KMS-11 (cell line): ENCODE measurements around the gene MED13L.
A peak's percentile ranks its signal among the peaks of the same experiment; 100 is the strongest.

ENCODE experiments used
- H2AFZ ChIP-seq: fragments of 200-600 bp; sonication (generic); 2 replicates; pipeline ENCODE4 v1.6.1; 2016; ENCODE audit warnings: antibody characterized with exemption, mixed run types, low read depth
- H3K27ac ChIP-seq: fragments of 200-600 bp; sonication (generic); 2 replicates; pipeline ENCODE4 v1.6.1; 2016; ENCODE audit warnings: mild to moderate bottlenecking, mixed run types
- H3K27me3 ChIP-seq: fragments of 200-600 bp; sonication (generic); 2 replicates; pipeline ENCODE4 v1.6.1; 2017; ENCODE audit warnings: mild to moderate bottlenecking, low read depth, mixed run types, moderate library complexity; ENCODE audit not compliant: insufficient read depth
- H3K36me3 ChIP-seq: fragments of 200-600 bp; sonication (generic); 2 replicates; pipeline ENCODE4 v1.6.1; 2017; ENCODE audit warnings: mild to moderate bottlenecking, mixed run types; ENCODE audit not compliant: insufficient read depth
- H3K4me1 ChIP-seq: fragments of 200-600 bp; sonication (generic); 2 replicates; pipeline ENCODE4 v1.6.1; 2016; ENCODE audit warnings: mild to moderate bottlenecking, low read depth, mixed run types; ENCODE audit not compliant: poor library complexity, severe bottlenecking
- H3K4me2 ChIP-seq: fragments of 200-600 bp; sonication (generic); 2 replicates; pipeline ENCODE4 v1.7.0; 2016; ENCODE audit warnings: mild to moderate bottlenecking, mixed run types
- H3K4me3 ChIP-seq: fragments of 200-600 bp; sonication (generic); IDR thresholded peaks from 2 replicates; pipeline ENCODE4 v1.6.1; 2017; ENCODE audit warnings: low read depth, low read length, mixed read lengths; ENCODE audit not compliant: insufficient read depth
- H3K79me2 ChIP-seq: fragments of 200-600 bp; sonication (generic); 2 replicates; pipeline ENCODE4 v1.6.1; 2016; ENCODE audit warnings: low read depth, mixed run types; ENCODE audit not compliant: insufficient read depth
- H3K9ac ChIP-seq: fragments of 200-600 bp; sonication (generic); 2 replicates; pipeline ENCODE4 v1.6.1; 2016; ENCODE audit warnings: mild to moderate bottlenecking, mixed run types
- H4K20me1 ChIP-seq: fragments of 200-600 bp; sonication (generic); 2 replicates; pipeline ENCODE4 v1.6.1; 2016; ENCODE audit warnings: mild to moderate bottlenecking, mixed run types; ENCODE audit not compliant: insufficient read depth
- TF ChIP-seq, protein P1 (sequence below): fragments of 200-600 bp; sonication (generic); conservative IDR thresholded peaks from 2 replicates; pipeline ENCODE4 v1.6.1; 2017; ENCODE audit warnings: low read depth, mild to moderate bottlenecking, antibody characterized with exemption, low read length, moderate library complexity, mixed read lengths

Gene MED13L

DNA sequence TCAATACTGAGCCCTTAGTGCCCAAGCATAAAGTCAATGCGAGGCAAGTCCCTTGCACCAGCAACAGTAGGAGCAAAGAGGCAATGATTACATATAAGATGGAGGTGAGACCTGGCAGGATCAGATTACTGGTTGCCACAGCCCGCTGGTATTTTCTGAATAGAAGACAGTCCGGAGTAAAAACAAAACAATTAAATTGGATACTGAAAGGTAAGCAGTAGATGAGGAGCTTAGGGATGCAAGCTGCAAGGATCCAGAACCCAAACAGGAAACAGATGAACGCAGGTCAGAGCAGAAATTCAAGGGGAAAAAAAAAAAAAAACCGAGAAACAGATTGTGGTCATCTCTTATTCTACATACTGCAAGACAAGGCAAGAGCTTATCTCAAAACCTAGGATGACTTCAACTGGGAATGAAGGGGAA is 119.6 kb downstream of the MED13L start:
- TF ChIP-seq, protein P1, sequence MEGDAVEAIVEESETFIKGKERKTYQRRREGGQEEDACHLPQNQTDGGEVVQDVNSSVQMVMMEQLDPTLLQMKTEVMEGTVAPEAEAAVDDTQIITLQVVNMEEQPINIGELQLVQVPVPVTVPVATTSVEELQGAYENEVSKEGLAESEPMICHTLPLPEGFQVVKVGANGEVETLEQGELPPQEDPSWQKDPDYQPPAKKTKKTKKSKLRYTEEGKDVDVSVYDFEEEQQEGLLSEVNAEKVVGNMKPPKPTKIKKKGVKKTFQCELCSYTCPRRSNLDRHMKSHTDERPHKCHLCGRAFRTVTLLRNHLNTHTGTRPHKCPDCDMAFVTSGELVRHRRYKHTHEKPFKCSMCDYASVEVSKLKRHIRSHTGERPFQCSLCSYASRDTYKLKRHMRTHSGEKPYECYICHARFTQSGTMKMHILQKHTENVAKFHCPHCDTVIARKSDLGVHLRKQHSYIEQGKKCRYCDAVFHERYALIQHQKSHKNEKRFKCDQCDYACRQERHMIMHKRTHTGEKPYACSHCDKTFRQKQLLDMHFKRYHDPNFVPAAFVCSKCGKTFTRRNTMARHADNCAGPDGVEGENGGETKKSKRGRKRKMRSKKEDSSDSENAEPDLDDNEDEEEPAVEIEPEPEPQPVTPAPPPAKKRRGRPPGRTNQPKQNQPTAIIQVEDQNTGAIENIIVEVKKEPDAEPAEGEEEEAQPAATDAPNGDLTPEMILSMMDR = no peak
- peaks cover 83% of the 10 kb centered on the region for H3K4me1 ChIP-seq
- H3K79me2 ChIP-seq = peaks cover 98% of the 10 kb centered on the region
- H3K4me3 ChIP-seq = no peak overlapping the region
- no peak overlapping the region for H3K9ac ChIP-seq
- H3K4me2 ChIP-seq = peak overlapping the region; percentile 55
- H3K27me3 ChIP-seq = no peaks in the 10 kb centered on the region
- no peak overlapping the region for H2AFZ ChIP-seq
- H3K27ac ChIP-seq = peak overlapping the region; percentile 38; the same call in 1 of the 2 replicates
- H4K20me1 ChIP-seq = no peaks in the 10 kb centered on the region
- no peaks in the 10 kb centered on the region for H3K36me3 ChIP-seq

DNA sequence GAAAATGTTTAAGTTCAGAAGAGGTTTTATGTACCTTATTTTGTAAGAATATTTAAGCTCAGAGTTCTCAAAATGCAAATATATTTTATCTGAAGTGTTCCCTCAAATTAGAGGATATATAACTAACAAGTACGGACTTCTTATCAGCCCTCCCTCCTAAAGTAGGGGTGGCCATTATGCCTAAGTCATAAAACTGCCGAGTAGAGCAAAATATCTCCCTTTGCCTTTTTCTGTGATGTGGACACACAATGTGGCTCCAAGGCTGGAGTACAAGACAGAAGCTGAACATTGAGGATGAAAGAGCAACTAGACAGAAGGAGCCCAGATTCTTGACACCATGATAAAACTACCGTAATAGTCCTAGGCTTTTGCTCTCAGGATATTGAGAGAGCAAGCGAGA is 120.9 kb downstream of the MED13L start:
- Histone ChIP-seq H3K79me2 (peaks cover 96% of the 10 kb centered on the region), H3K4me2 (peak overlapping the region; percentile 55; the same call in 1 of the 2 replicates), H2AFZ (no peak overlapping the region), H3K27ac (no peak overlapping the region; the same call in 1 of the 2 replicates), H3K36me3 (no peaks in the 10 kb centered on the region), H4K20me1 (no peaks in the 10 kb centered on the region), H3K4me3 (no peak overlapping the region), H3K27me3 (no peaks in the 10 kb centered on the region), H3K9ac (no peak overlapping the region), H3K4me1 (peaks cover 92% of the 10 kb centered on the region)
- TF ChIP-seq, protein P1 = no peak

DNA sequence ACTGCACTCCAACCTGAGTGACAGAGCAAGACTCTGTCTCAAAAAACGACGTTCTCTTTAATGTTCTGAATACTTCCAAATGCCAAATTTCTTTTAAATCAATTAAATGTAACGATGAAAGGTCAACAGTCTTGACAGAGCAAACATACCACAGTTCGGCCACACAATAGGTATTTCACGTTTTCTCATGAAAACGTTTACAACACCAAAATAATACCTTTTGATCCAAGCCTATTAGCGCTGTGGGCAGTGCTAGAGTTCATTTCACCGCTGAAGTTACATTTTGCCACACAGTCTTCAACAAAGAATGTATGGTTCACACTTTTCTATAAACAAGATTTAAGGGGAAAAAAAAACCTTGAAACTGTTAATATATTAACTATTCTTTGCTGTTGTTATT is 122.1 kb downstream of the MED13L start:
- no peak overlapping the region for H3K4me3 ChIP-seq
- H4K20me1 ChIP-seq = no peaks in the 10 kb centered on the region
- H3K27me3 ChIP-seq = no peaks in the 10 kb centered on the region
- no peaks in the 10 kb centered on the region for H3K36me3 ChIP-seq
- H3K79me2 ChIP-seq = peaks cover 97% of the 10 kb centered on the region
- no peak overlapping the region for H3K9ac ChIP-seq
- TF ChIP-seq, protein P1 = no peak
- no peak overlapping the region for H2AFZ ChIP-seq
- no peak overlapping the region for H3K27ac ChIP-seq
- no peak overlapping the region for H3K4me2 ChIP-seq
- H3K4me1 ChIP-seq = peaks cover 100% of the 10 kb centered on the region

DNA sequence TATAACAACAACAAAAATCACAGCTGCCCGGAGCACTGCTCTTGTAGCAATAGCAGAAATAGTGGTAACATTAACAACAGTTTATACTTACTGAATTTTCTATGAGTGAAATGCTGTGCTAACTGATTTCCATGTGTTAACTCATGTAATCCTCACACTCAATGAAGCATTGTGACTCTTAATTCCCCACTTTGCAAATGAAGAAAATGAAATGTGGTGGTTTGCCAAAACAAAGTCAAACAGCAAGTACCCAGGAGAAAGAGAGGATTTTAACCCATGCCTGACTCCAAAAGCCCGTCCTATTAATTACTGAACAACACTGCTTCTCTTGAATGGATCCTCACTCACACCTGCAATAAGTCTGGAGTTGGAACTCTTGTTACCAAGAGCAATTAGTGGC is 123.5 kb downstream of the MED13L start:
- H3K27me3 ChIP-seq = no peaks in the 10 kb centered on the region
- no peak overlapping the region for H3K4me3 ChIP-seq
- H3K27ac ChIP-seq = peak overlapping the region; percentile 81; the same call in 1 of the 2 replicates
- peaks cover 97% of the 10 kb centered on the region for H3K79me2 ChIP-seq
- TF ChIP-seq, protein P1 = no peak
- peak overlapping the region; percentile 53; the same call in 1 of the 2 replicates for H3K4me2 ChIP-seq
- no peaks in the 10 kb centered on the region for H3K36me3 ChIP-seq
- peaks cover 100% of the 10 kb centered on the region for H3K4me1 ChIP-seq
- no peaks in the 10 kb centered on the region for H4K20me1 ChIP-seq
- H2AFZ ChIP-seq = no peak overlapping the region
- H3K9ac ChIP-seq = no peak overlapping the region
